GM12878 (cell line): ENCODE results near the gene SQSTM1. TPM values are rescaled to one million over a fixed set of nuclear protein-coding genes. Genes with fewer than 3 reads are reported as not detected.

Experiments
- ATAC-seq: fragments of 200-7000 bp; cut with Tn5 transposase; 3 replicates; pipeline ENCODE4 v1.9.1; 2020; ENCODE audit warnings: mild to moderate bottlenecking, moderate library complexity
- BruUV-seq: library from RNA; stranded (reverse); fragments of 400-500 nt; replicated peaks from 2 replicates; lab custom pipeline; 2021; lab: Mats Ljungman, UMichigan
- CTCF ChIA-PET: fragments of 300-600 bp; sonication (Branson Sonifier 250); formaldehyde crosslinking; extraction: SDS; loops from one replicate; lab custom pipeline; 2021; ENCODE audit warnings: inconsistent platforms; lab: Yijun Ruan, JAX
- POLR2A ChIA-PET: fragments of 350-600 bp; formaldehyde crosslinking; extraction: SDS; loops from one replicate; lab custom pipeline; 2021; ENCODE audit warnings: inconsistent platforms; lab: Charles Lee
- RAD21 ChIA-PET: fragments of 300-600 bp; sonication (Branson Sonifier 250); formaldehyde crosslinking; loops from one replicate; lab custom pipeline; 2023; ENCODE audit warnings: antibody characterized with exemption; ENCODE audit not compliant: unreplicated experiment; lab: Charles Lee
- SMC1A ChIA-PET: fragments of 300-600 bp; sonication (Branson Sonifier 250); formaldehyde crosslinking; loops from one replicate; lab custom pipeline; 2023; ENCODE audit not compliant: unreplicated experiment, uncharacterized antibody; lab: Charles Lee
- DNase-seq: peaks from one replicate; pipeline ENCODE4 v3.0.0-alpha.2; 2011; ENCODE audit warnings: low read depth, low spot score
- FAIRE-seq: peaks from 3 replicates; lab custom pipeline; 2011; peaks lifted over from hg19 to GRCh38; lab: Jason Lieb, UNC
- H2AFZ ChIP-seq: 2 replicates; pipeline ENCODE4 v1.6.0; 2011; ENCODE audit warnings: low read depth, low read length, control low read depth; ENCODE audit not compliant: control insufficient read depth
- H3K27ac ChIP-seq: 2 replicates; pipeline ENCODE4 v1.5.1; 2011; ENCODE audit warnings: control low read depth; ENCODE audit not compliant: control insufficient read depth, insufficient read depth
- H3K27me3 ChIP-seq, 2 experiments: replicated peaks in 1 of 2; 2 replicates each; pipeline versions ENCODE4 v1.6.0 to v1.6.1; 2011; ENCODE audit warnings: low read length in 1 of 2; ENCODE audit not compliant: control insufficient read depth in 2 of 2, insufficient read depth in 2 of 2
- H3K36me3 ChIP-seq, 2 experiments: 2 replicates each; pipeline ENCODE4 v1.5.1; 2011; ENCODE audit warnings: low read length in 1 of 2; ENCODE audit not compliant: control insufficient read depth in 2 of 2, insufficient read depth in 2 of 2
- H3K4me1 ChIP-seq: 2 replicates; pipeline ENCODE4 v1.6.1; 2011; ENCODE audit warnings: mild to moderate bottlenecking, low read length, moderate library complexity, mixed read lengths; ENCODE audit not compliant: control insufficient read depth, insufficient read depth
- H3K4me2 ChIP-seq: 2 replicates; pipeline ENCODE4 v1.6.0; 2011; ENCODE audit warnings: control low read depth; ENCODE audit not compliant: control insufficient read depth, insufficient read depth
- H3K4me3 ChIP-seq: fragments of 200-600 bp; sonication (generic); 2 replicates; pipeline ENCODE4 v1.5.1; 2016
- H3K79me2 ChIP-seq: 2 replicates; pipeline ENCODE4 v1.6.0; 2011; ENCODE audit warnings: low read length; ENCODE audit not compliant: control insufficient read depth, insufficient read depth
- H3K9ac ChIP-seq: 2 replicates; pipeline ENCODE4 v1.8.0; 2011; ENCODE audit warnings: low read length, control low read depth, mixed read lengths; ENCODE audit not compliant: control insufficient read depth, insufficient read depth
- H3K9me3 ChIP-seq: replicated peaks from 3 replicates; pipeline ENCODE4 v1.5.1; 2011; ENCODE audit warnings: mild to moderate bottlenecking, low read length; ENCODE audit not compliant: control insufficient read depth, insufficient read depth
- H4K20me1 ChIP-seq: 2 replicates; pipeline ENCODE4 v1.6.0; 2011; ENCODE audit not compliant: control insufficient read depth, insufficient read depth
- CBX3 ChIP-seq: fragments of 200-600 bp; sonication (generic); IDR thresholded peaks from 2 replicates; pipeline ENCODE4 v1.6.1; 2016; ENCODE audit warnings: low read depth, borderline replicate concordance
- CTCF ChIP-seq, 3 experiments: IDR thresholded peaks in 2 of 3; conservative IDR thresholded peaks in 1 of 3; 2 replicates each; pipeline ENCODE4 v1.5.1; 2011; ENCODE audit warnings: low read depth in 3 of 3, low read length in 3 of 3, mild to moderate bottlenecking in 3 of 3, control low read depth in 2 of 3, moderate library complexity in 2 of 3, inconsistent platforms in 1 of 3, mixed read lengths in 1 of 3; ENCODE audit not compliant: control insufficient read depth in 2 of 3, insufficient read depth in 1 of 3; ENCODE audit errors: extremely low read depth in 1 of 3
- HDAC2 ChIP-seq: fragments of 200-600 bp; sonication (generic); IDR thresholded peaks from 2 replicates; pipeline ENCODE4 v1.6.1; 2017
- HDAC6 ChIP-seq: fragments of 200-600 bp; sonication (generic); IDR thresholded peaks from one replicate; pipeline ENCODE4 v1.8.0; 2017; ENCODE audit warnings: antibody characterized with exemption; ENCODE audit not compliant: unreplicated experiment
- HSF1 ChIP-seq: fragments of 150-350 bp; IDR thresholded peaks from 2 replicates; pipeline ENCODE4 v1.6.1; 2014; ENCODE audit warnings: mild to moderate bottlenecking, low read depth, low read length
- IKZF1 ChIP-seq: fragments of 450-650 bp; conservative IDR thresholded peaks from 2 replicates; pipeline ENCODE4 v1.6.1; 2017; ENCODE audit warnings: antibody characterized with exemption, mild to moderate bottlenecking
- KAT2A ChIP-seq: conservative IDR thresholded peaks from 2 replicates; pipeline ENCODE4 v1.6.1; 2011; ENCODE audit warnings: low read depth, low read length; ENCODE audit not compliant: control insufficient read depth
- PBX3 ChIP-seq: IDR thresholded peaks from 2 replicates; pipeline ENCODE4 v1.6.1; 2011; ENCODE audit warnings: mild to moderate bottlenecking, low read depth, low read length, moderate library complexity; ENCODE audit not compliant: insufficient replicate concordance
- PML ChIP-seq: IDR thresholded peaks from 2 replicates; pipeline ENCODE4 v1.6.1; 2012; ENCODE audit warnings: low read length, inconsistent platforms
- SREBF2 ChIP-seq: IDR thresholded peaks from 2 replicates; pipeline ENCODE4 v1.6.1; 2012; ENCODE audit warnings: mild to moderate bottlenecking, low read length
- YBX1 ChIP-seq: fragments of 450-650 bp; IDR thresholded peaks from 2 replicates; pipeline ENCODE4 v1.6.1; 2016; ENCODE audit warnings: antibody characterized with exemption
- ZBTB4 ChIP-seq: fragments of 450-650 bp; formaldehyde crosslinking; IDR thresholded peaks from 2 replicates; pipeline ENCODE4 v1.4.0; 2022; ENCODE audit warnings: mild to moderate bottlenecking, moderate library complexity
- ZNF217 ChIP-seq: fragments of 450-650 bp; IDR thresholded peaks from 2 replicates; pipeline ENCODE4 v1.6.1; 2017; ENCODE audit warnings: antibody characterized with exemption, mild to moderate bottlenecking
- WGBS: methylation state at CpG from one replicate; pipeline ENCODE4 v1.1.6; 2016; ENCODE audit warnings: low lambda C conversion rate; ENCODE audit not compliant: insufficient replicate concordance, insufficient coverage; ENCODE audit errors: missing lambda C conversion rate; 5-methylcytosine and 5-hydroxymethylcytosine counted together
- in situ Hi-C: fragments of 300-500 bp; cut with MboI; formaldehyde crosslinking; loops from 9 replicates; pipeline ENCODE4 v1.14.3; 2018; ENCODE audit warnings: mixed read lengths
- intact Hi-C: fragments of 100-400 bp; cut with micrococcal nuclease; formaldehyde crosslinking; loops from one replicate; pipeline ENCODE4 v1.14.2; 2022; ENCODE audit not compliant: unreplicated experiment
- polyA plus RNA-seq, 11 experiments: library from polyadenylated mRNA; depleted of rRNA in 4 of 11; unstranded in 6 of 11; stranded (reverse) in 5 of 11; fragments of >200 nt; fragmentation: Nextera tagmentation in 4 of 11; fragmentation: Illumina TruSeq in 1 of 11; extraction: Ambion mirVana in 4 of 11; extraction: Trizol in 1 of 11; gene quantifications; 1 replicate in 1 of 11; 2 replicates in 10 of 11; pipeline versions ENCODE4 v1.2.1 to v1.2.3, GENCODE V29; 2011 to 2016; ENCODE audit warnings: inconsistent platforms in 2 of 11, missing spikeins in 2 of 11, low read depth in 1 of 11
- total RNA-seq, 4 experiments: library from RNA; depleted of rRNA in 3 of 4; stranded (reverse); fragments of >200 nt in 3 of 4; fragmentation: Illumina TruSeq in 1 of 4; extraction: Trizol in 1 of 4; gene quantifications; 2 replicates each; pipeline versions ENCODE4 v1.2.1 to v1.2.3, GENCODE V29; 2013 to 2021

SQSTM1 gene
- total and polyA plus RNA-seq, 10 of the 15 experiments (the other 5 are each of a cell fraction or from before 2014, with no cell fraction given) = 6.3 to 138 (median 62.1) TPM

- Histone ChIP-seq H2AFZ (no peak overlapping the region), H3K4me2 (peak overlapping the region; percentile 96), H3K4me3 (no peak overlapping the region), H3K79me2 (no peaks in the 10 kb centered on the region), H3K9ac (no peak overlapping the region), H3K4me1 (peaks cover 23% of the 10 kb centered on the region), H3K27ac (no peak overlapping the region), H4K20me1 (no peaks in the 10 kb centered on the region), H3K9me3 (no peaks in the 10 kb centered on the region), H3K27me3 (no peaks in the 10 kb centered on the region), H3K36me3 (peaks cover 0 to 10% of the 10 kb centered on the region in 2 experiments; a peak in 2 of 4 replicates)
- no peak for ATAC-seq
- WGBS = 92% methylated on average over 2 of the region's 3 CpGs
- SMC1A ChIA-PET = interaction anchor here (0.9 to 1.2 kb wide), 3 partner anchors 9 to 133 kb away, joined by 3 read pairs; no protein-coding TSS in a partner anchor
- CTCF ChIA-PET = interaction anchor here (0.7 to 2.9 kb wide), 3 partner anchors 13 to 32 kb away, joined by 3 to 14 read pairs (median 3); no protein-coding TSS in a partner anchor
- no TSS peak for BruUV-seq
- DNase-seq = no peak
- in situ Hi-C loops (loop anchor here (25.0 kb wide), 1 partner anchor 293 kb away; no protein-coding TSS in a partner anchor), intact Hi-C loops (no loop called here)
- FAIRE-seq = no peak
- POLR2A ChIA-PET = no interaction called here
- RAD21 ChIA-PET = interaction anchor here (1.3 to 1.5 kb wide), 2 partner anchors 31 to 115 kb away, joined by 5 to 7 read pairs; no protein-coding TSS in a partner anchor
- TF ChIP-seq IKZF1 = no peak
- TF ChIP-seq HDAC6 = no peak
- no peak for TF ChIP-seq ZBTB4 (CRISPR knock-in tag)
- TF ChIP-seq PML = no peak
- TF ChIP-seq CTCF (IDR thresholded peaks at IDR 0.05 in 2 of 3, conservative IDR thresholded peaks at IDR 0.05 in 1 of 3; ENCODE audit: control insufficient read depth in 2 of 3, extremely low read depth in 1 of 3, insufficient read depth in 1 of 3, low read depth in 3 of 3, low read length in 3 of 3) = no peak
- TF ChIP-seq HDAC2 = no peak
- TF ChIP-seq ZNF217 = no peak
- no peak for TF ChIP-seq SREBF2
- no peak for TF ChIP-seq PBX3
- no peak for TF ChIP-seq KAT2A
- no peak for TF ChIP-seq YBX1
- no peak for TF ChIP-seq HSF1
- no peak for TF ChIP-seq CBX3
Observed at GRCh38 chr5:179794575-179794974, 26.1 kb upstream of the SQSTM1 start.
